C4-2B (cell line): ENCODE results near the gene SLC14A1.
A peak's percentile ranks its signal among the peaks of the same experiment; 100 is the strongest.

ENCODE experiments used
- H3K27ac ChIP-seq: fragments of 450-650 bp; 2 replicates; pipeline ENCODE4 v1.5.1; 2017
- CTCF ChIP-seq: fragments of 450-650 bp; conservative IDR thresholded peaks from 2 replicates; pipeline ENCODE4 v1.5.1; 2017; ENCODE audit warnings: mild to moderate bottlenecking
- ZFX ChIP-seq: fragments of 450-650 bp; IDR thresholded peaks from 2 replicates; pipeline ENCODE4 v1.6.1; 2017

Gene SLC14A1

GRCh38 chr18:45733535-45733934 is 9.6 kb downstream of the SLC14A1 start:
- no peak overlapping the region for H3K27ac ChIP-seq
- peak; percentile 5; the same call in 1 of the 2 replicates for TF ChIP-seq CTCF
- no peak for TF ChIP-seq ZFX

- no peak overlapping the region for H3K27ac ChIP-seq
- TF ChIP-seq CTCF = no peak
These were observed 10.5 kb downstream of the SLC14A1 start for GRCh38 chr18:45734505-45734904.

- TF ChIP-seq CTCF (no peak), ZFX (no peak)
These were observed 11.0 kb downstream of the SLC14A1 start for GRCh38 chr18:45734944-45735343.

GRCh38 chr18:45738660-45739059 is 14.7 kb downstream of the SLC14A1 start:
- no peak overlapping the region for H3K27ac ChIP-seq
- TF ChIP-seq ZFX = no peak
- TF ChIP-seq CTCF = 0 out of 2 replicates have a peak, but pooled peaks have one; percentile 5

More at GRCh38 chr18:45734944-45735343, 11.0 kb downstream of the SLC14A1 start:
- no peak overlapping the region for H3K27ac ChIP-seq

- TF ChIP-seq CTCF = no peak
- no peak for TF ChIP-seq ZFX
- no peak overlapping the region for H3K27ac ChIP-seq
These were observed 15.3 kb downstream of the SLC14A1 start for GRCh38 chr18:45739268-45739667.

GRCh38 chr18:45739848-45740247 is 15.9 kb downstream of the SLC14A1 start:
- TF ChIP-seq CTCF (no peak), ZFX (no peak)

GRCh38 chr18:45741056-45741455 is 17.1 kb downstream of the SLC14A1 start:
- no peak for TF ChIP-seq CTCF
- no peak for TF ChIP-seq ZFX

More at GRCh38 chr18:45739848-45740247, 15.9 kb downstream of the SLC14A1 start:
- no peak overlapping the region for H3K27ac ChIP-seq

More at GRCh38 chr18:45741056-45741455, 17.1 kb downstream of the SLC14A1 start:
- no peak overlapping the region for H3K27ac ChIP-seq
